IPS DF 19.7 (cell line): Measurements from ENCODE around the gene GNG5.
"Not testable (repeated sequence)": the region's sequence is repeated elsewhere in the genome, so short reads cannot be mapped to it uniquely, and the experiment has no call there.

Experiments used
- DNase-seq: peaks from one replicate; pipeline ENCODE4 v3.0.0-alpha.2; 2013; ENCODE audit warnings: low read depth, low spot score

GNG5 gene

DNA sequence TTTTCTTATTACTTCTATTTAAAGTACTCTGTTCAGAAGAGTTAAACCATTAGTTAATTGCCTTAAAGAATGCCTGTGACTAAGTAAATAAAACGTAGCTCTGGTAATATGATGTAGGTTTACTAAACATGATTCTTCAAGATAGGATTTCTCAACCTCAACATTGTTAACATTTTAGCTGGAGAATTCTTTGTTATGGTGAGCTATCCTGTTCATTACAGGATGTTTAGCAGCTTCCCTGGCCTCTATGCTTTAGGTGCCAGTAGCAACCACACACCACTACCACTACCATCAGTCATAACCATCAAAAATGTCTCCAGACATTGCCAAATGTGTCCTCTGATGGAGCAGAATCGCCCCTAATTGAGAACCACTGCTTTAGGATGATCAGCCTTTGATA lies 16.6 kb downstream of the GNG5 start:
- DNase-seq: no peak

DNA sequence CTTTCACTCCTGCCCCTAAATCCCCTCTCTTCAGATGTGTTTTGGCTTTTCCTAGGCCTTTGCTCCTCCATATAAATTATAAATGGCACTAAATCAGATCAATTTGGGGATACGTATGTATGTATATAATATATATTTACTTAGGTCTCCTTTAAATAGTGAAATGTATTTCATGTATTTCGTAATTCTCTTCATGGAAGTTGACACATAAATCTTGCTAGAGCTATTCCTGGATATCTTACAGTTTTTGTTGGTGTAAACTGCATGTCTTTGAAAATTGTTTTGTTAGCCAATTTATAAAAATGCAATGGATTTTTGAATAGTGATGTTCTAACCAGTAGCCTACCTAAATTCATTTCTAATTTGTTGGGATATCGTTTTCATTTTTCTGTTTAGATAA lies 18.3 kb downstream of the GNG5 start:
- no peak for DNase-seq

DNA sequence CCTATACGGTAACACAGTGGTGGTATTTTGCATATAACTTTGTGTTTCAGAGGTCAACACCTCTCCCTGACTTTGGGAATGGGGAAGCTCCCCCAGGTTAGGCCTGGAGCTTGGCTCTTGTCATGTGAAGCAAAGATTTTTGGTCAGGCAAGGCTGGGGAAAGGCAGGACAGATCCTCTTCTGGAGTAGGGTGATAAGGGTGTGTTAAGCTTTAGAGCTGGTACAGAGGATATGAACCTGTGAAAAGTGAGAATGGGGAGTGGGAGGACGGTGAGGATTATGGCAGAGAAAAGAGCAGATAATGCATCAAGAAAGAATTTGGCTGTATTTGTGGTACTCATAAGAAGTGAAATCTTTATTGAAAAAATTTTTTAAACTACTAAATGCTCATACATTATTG lies 25.1 kb downstream of the GNG5 start:
- no peak for DNase-seq

DNA sequence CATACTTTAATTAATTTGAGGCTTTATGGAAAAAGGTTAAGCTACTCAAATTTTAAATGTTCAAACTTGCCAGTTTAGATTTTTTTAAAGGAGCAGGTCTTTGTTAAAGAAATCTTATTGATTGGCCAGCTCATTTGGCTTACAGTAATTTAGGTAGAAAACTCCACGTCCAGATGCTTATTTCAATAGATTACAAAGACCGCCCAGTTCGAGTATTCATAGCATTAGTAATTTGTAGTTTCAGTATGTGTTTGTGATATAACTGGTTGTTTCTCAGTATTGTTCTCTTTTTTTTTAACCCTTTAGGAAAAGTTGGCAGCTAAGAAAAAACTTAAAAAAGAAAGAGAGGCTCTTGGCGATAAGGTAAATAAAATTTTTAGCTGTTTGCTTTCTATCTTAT lies 25.7 kb downstream of the GNG5 start:
- no peak for DNase-seq

DNA sequence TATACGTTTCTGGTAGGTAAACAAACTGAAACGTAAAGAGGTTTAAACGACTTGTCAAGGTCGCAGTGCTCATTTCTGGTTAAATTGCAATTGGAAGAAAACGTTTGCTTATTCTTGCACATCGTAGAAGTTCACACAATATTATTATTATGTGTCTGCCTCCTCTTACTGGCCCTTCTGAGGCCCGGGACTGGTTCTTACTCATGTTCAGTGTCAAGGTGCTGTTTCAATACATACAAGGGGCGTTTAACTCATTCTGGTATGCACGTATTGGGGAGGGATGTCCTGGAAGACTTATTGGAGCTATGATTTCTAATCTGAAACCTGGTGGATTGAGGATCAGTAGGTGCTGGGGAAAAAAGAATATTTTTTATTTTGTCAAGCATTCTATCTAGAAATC lies 26.4 kb downstream of the GNG5 start:
- DNase-seq: no peak

DNA sequence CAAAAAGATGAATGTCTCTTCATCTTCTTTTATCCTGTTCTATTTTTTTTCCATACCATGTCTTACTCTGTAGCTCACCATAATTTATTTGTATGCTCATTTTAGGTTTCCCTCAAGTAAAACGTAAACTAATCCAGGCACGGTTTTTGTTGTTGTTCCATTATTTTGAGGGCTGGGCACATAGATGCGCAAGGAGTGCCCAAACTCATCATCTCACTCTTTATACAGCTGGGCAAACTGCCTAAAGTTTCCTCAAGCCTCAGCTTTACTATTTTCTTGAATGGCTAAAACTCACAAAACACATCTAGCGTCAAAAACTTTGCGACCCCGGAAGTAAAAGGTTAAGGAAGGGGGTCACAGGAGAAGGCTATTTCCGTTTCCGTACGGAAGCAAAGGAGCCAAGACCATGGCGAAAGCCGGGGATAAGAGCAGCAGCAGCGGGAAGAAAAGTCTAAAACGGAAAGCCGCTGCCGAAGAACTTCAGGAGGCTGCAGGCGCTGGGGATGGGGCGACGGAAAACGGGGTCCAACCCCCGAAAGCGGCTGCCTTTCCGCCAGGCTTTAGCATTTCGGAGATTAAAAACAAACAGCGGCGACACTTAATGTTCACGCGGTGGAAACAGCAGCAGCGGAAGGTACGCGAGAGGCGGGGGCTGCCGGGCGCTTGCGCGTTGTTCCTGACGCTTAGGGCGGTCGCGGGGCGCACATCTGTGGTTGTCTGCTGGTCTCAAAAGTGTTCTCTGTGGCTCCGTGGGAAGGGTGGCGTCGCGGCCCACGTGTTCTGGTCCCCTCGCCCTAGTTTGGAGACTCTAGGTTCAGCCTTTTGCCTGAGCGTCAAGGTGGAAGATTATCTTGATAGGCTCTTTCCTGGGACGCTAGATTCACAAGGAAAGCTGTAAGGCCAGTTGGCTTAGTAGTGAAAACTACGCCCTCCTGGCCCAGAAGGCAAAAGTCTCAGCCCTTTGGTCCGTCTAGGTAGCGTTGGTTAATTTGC lies 27.2 kb downstream of the GNG5 start, which contains the start of gene RPF1:
Gene RPF1, plus strand, starts transcription at position 391 of the 993 bp plus-strand sequence. Its CDS starts 16 bp downstream, at position 407.
- DNase-seq: peak; percentile 80

DNA sequence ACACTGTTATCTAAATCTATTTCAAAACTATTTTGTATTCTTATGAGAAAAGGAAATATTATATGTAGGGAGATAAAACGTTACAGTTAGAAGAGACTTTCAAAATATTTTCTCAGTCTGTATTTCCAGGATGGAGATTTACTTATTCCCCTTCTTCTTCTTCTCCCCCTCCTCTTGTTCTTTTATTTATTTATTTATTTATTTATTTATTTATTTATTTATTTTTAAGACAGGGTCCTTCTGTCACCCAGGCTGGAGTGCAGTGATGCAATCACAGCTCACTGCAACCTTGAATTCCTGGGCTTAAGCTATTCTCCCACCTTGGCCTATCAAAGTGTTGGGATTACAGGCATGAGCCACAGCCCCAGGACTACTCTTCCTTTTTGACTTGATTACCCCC lies 30.2 kb downstream of the GNG5 start:
- DNase-seq: no peak

DNA sequence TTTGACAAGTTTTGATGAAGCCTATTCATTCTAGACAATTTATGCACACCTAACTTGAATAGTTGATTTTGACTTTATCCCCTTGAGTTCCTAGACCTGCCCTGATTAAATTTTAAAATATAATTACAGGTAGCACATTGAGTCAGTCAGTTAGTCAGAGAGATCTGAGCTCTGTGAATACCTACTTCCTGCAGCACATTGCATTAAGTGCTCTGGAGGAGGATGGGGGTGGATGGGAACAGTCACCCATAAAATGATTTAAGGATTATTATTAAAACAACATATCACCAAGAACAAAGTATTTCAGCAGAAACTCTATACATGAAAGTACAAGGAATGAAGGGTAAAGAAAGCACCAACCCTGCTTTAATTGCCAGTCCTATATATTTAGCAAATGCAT lies 39.1 kb downstream of the GNG5 start:
- DNase-seq: no peak

DNA sequence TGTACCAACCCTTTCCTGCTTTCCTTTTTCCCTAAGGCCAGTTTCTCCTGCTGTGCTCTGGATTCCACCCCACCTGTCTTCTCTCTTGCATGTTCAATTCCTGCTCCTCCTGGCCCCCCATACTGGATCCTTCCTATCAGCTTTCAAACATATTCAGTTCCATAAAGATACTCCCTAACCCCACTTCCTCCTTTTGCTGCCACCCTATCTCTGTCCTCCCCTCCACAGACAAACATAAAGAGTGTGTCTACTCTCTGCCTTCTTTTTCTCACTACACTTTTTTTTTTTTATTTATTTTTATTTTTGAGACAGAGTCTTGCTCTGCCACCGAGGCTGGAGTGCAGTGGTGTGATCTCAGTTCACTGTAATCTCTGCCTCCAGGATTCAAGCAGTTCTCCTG lies 44.3 kb downstream of the GNG5 start:
- no peak for DNase-seq

DNA sequence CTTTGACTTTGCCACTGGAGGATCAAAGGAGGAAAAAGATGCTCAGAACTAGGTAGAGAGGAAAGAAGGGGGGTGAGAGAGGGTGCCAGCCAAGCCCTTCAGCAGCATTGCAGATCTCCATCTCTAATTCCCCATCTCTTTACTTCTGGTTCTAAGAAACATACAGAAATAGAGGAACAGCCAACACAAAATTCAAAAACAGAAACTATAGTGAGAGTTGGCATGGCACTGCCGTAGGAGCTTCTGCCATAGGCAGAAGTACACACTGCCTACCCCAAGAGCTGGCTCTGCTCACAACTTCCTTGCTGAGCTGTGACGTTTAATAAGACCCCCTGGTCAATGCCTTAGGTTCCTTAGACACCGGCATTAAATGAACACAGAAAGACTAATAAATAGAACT lies 53.9 kb downstream of the GNG5 start:
- DNase-seq: no peak

DNA sequence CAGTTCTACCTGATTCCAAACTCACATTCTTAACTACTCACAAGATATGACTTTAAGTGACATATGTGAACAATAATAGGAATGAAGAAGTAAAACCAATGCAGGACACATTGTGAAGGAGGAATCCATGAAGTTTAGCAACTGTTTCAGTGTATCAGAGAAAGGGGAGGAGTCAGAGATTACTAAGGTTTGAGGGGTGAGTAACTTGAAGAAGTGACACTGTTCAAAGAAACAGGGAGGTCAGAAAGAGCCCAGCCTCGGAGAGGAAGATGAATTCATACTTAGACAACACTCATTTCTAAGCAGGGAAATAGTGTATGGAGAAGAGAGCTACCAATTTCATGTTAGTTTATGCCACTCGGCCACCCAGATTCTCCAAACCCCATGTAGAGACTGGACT lies 55.5 kb downstream of the GNG5 start:
- DNase-seq: no peak

DNA sequence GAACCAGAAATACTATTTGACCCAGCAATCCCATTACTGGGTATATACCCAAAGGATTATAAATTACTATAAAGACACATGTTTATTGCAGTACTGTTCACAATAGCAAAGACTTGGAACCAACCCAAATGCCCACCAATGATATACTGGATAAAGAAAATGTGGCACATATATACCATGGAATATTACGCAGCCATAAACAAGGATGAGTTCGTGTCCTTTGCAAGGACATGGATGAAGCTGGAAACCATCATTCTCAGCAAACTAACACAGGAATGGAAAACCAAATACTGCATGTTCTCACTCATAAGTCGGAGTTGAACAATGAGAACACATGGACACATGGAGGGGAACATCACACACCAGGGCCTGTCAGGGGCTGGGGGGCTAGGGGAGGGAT lies 57.7 kb downstream of the GNG5 start:
- DNase-seq: not testable (repeated sequence)
